ENCODE measurements around the gene NRM.
A peak's percentile ranks its signal among the peaks of the same experiment; 100 is the strongest.
"Not testable (repeated sequence)": the region's sequence is repeated elsewhere in the genome, so short reads cannot be mapped to it uniquely, and the experiment has no call there.

NRM gene

DNA sequence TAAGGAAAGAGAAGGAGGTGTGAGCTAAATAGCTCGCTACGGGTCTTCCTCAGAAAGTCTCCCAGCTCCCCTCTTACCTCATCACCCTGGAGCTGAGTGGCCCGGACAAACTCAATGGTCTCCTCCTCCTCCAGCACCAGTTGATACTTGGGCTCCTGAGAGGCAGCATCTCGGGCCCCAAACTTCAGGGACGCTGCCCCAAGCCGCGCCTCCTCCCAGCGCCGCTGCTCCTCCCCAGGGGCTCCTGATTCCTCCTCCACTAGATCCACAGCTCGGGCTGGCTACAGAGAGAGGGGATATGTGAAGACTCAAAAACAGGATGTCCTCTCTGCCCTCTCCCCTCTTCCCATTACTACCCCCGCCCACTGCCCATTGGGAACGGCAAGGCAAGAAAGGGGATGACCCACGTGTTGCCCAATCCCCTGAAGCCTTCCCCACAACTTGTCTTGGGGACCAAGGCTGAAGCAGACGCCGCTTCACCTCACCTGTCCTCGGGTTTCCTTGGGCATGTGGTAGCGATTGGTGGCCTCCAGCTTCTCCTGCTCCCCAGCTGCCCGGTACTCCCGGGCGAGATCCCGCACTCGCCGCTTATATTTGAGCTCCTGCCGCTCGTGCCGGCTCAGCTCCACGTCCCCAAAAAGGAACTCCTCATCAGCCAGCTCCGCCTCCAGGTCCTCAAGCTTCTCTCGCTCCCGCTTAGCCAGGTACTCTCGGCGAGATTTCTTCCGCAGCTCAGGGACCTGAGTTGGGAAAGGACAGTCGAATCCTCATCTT is 25.6 kb downstream of the NRM start:
- DNase-seq = no peak

DNA sequence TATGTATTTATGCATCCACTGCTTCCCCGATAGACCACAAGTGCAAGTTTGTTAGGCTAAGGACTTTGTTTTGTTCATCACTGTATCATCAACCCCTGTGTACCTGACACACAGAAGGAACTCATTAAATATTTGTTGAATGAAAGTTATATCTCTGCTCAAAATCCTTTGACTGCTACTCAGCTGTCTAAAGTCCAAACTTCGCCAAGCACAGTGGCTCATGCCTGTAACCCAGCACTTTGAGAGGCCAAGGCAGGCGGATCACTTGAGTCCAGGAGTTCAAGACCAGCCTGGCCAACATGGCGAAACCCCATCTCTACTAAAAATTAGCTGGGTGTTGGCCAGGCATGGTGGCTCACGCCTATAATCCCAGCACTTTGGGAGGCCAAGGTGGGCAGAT is 32.9 kb downstream of the NRM start:
- not testable (repeated sequence) for DNase-seq

DNA sequence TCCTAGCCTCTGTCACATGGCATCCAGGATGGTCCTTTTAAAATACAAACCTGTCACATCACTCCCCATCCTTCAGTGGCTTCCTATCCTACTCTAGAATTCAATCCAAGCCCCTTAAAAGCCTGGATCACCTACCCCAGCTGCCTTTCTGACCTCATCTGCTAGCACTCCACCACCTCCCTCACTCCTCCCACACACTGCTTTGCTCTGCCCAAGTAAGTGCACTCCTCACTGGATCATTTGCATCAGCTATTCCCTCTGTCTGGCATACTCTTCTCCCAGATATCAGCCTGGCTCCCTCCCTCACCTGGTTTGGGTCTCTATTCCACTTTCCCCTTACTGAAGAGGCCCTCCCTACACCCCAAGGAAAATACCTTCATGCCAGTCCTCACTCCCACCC is 33.3 kb downstream of the NRM start:
- no peak for DNase-seq

DNA sequence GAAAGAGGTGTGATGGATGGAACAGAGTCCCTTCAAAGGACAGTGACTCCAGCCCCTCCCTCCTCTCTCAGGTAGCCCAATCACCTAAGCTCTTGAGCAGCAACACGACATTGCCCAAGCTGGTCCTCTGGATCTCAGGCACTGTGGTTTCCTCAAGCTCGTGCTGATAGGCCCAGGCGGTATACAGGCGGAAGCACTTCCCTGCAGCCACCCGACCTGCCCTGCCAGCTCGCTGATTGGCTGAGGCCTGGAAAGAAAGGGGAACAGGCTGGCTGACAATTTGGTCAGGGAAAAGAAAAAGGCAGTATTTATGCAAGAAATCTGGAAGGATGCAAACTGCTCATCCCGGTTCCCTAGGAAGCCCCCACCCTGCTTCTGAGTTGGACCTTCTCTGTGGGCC is 34.3 kb downstream of the NRM start:
- DNase-seq = no peak

DNA sequence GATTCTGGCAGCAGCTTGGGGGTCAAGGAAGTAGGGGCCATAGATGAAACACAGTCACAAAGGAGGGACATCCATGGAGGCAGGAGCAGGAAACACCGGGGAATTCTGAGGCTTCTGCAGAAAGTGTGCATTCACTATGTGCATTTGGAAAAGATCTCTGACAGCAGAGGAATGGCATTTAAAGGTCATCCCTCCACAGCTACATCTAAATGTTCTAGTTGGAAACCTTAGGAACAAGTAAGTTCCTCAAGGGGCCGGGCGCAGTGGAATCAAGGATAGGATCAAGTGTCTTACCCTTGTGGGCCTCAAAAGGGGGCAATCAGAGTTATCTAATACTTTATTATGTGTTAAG is 35.1 kb downstream of the NRM start:
- no peak for DNase-seq

DNA sequence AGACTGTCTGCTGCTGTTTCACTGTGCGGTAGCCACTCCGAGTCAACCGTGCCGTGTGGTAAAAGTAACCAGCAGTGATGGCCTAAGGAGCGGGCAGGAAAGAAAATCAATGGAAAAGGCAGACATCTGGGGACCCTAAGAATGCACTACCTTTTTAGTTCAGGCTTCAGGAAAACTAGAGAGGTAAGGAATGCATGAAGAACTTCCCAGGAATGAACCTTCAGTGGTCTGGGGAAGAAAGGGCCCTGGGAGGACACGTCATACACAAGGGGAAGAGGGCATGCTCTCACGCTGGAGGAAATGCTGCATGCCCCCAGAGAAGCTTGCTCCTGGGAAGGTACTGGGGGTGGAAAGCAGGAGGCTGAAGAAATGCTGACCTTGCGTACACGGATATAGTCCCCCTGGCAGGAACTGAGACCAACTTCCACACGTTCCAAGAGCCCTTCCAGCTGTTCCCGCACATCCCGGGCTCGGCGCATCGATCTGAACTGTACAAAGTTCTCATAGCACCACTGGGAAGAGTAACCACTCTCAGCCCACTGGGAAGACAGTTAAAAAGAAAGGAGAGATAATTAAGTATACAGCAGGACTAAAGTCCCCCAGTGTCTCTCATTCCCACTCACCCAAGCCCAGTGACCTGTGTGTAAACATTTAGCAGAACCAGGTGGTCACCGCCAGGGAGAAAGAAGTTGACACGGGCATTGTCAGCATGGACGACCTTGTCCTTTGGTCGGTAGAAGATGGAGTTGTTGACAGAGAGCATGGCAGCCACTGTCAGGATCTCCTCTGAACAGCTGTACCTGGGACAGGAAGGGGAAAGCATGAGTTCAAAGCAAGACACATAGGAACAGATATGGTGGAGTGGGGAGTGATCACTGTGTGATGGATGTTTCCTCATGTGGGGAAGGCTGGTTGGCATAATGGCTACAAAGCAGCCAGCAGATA is 35.7 kb downstream of the NRM start:
- no peak for DNase-seq

DNA sequence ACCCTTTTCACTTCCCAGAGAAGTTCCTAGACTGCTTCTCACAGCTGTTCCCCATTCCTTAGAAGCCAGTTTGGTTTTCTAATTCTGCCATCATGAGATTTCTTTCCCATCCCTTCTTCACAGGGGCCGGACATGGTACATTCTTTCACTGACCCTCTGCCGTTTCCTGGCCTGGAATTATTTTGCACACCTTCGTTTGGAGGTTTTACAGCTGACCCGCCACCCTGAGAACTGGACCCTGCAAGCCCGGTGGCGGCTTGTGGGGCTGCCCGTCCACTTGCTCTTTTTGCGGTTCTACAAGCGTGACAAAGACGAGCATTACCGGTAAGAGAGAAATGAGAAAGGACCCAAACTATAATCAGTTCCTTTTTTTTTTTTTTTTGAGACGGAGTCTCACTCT is 39.6 kb downstream of the NRM start:
- DNase-seq = no peak

DNA sequence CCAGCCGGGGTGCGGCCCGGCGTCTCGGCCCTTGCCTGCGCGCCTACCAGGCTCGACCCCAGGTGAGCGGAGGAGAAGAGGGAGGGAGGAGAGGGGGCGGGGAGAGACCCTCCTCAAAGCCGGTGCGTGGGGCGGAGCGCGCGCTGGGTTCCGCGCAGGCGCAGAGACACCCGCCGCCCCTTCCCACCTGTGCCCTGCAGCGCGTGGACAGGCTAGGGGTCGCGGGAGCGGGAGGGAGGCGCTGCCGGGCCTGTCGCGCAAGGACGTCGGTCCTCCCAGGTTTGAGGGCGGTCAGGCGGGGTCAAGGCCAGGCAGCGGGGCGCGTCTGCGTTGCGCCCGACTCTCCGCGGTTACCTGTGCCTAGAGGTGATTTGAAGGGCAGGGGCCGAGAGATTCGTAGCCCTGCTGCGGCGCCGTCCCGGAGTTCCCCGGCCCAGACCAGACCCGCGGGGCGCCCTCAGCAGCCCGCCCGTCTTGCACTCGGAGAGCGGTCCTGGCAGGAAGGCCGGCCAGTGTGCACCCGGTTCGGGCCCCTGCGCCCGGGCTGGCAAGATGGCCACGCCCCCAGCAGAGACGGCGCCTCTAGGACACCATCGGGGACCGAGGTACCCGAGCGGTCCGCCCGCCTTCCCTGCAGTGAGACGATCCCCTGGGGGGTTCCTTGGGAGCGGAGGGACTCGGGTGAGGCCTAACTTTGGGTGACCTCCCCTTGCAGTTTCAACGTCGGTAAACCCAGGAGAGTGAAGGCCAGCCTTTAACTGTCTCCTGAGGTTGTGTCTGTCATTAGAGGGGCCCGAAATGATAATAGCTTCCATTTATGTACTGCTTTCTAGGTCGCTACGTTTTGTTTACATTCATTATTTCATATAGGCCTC is 43.3 kb downstream of the NRM start:
- peak; percentile 71 for DNase-seq

DNA sequence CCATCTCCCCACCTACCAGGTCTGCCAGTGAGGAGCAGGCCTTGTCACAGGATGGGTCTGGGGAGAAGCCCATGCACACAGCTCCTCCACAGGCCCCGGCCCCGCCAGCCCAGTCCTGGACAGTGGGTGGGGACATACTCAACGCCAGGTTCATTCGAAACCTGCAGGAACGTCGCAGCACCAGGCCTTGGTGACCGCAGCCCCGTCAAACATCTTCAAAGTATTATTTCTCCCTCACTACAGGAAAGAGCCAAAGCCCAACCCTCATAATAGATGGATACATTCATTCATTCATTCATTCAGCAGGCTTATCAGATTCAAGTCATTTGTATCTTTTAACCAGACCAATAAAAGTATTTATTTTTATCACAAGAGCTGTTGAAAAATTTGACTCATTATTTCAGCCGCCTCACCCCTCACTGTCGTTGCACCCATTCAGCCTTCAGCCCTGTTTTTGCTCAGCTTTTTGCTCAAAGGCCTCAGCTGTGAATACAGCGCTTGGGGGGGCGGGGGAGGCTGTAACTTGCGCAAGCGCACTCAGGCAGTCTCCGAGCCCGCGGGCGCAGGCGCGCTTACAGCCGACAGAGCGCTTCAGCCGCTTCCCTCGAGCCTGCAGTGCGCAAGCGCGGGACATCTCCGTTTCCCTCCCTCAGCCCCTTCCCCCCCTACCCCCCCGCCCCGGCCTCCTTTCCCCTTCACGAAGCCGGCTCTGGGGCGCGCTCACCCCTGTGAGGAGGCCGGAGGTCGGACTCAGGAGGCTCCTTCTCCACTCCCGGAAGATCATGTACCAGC is 44.1 kb downstream of the NRM start, which contains the start of gene C6orf136:
Gene C6orf136 (plus strand): TSS at position 684 of the 792 bp plus-strand sequence. CDS start 99 bp downstream, at position 783.
- DNase-seq = peak; percentile 96

DNA sequence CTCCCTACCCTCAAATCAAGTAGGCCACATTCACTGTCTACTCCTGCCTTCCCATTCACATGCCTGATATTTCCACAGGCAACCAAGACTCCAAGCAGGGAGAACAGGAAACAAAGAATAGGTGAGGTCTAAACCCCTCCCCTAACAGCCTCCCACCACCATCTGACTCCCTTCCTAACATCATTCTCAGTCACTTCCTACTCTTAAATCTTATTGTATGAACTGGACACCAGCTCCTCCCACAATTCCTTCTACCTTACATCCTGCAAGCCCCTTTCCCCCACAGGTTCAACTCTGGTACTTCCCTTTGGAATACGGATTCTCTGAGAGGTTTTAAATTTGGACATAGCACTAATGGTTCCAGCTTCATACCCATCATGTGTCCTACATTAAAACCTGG is 44.8 kb downstream of the NRM start:
- no peak for DNase-seq

DNA sequence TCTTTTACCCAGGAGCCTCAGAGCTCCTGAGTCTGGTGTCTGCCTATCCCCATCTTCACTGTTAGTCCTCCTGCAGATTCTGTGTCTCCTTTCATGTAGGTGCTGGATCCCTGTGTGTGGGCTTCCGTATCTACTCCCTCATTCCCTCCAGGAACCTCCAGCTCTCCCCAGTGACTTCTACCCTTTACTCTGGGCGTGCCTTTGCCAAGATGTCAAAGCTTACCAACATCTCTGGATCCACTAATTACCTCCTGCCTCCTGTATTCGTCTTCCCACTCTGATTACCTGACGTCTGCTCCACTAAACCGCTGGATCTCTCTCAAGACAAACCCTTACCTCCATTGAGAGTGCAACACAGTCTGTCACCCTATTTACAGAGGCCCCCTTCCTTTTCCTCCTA is 46.0 kb downstream of the NRM start:
- DNase-seq = no peak

DNA sequence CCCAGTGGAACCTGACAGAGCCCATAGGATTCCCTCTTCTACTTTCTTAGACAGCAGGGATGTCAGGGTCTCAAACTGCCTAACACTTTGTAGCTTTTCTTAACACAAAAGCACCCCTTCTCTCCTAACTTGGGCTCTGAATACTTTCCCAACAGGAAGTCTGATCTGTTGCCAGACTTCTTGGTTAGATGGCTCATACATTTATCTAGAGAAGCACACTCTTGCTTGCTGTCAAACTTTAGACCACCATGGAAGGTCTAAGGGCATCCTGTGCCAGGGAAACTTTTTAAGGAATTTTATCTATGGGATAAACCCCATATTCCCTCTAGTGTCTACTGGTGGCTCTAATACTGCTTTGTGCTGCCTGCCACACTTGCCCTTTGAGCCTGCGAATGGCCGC is 47.1 kb downstream of the NRM start:
- no peak for DNase-seq

DNA sequence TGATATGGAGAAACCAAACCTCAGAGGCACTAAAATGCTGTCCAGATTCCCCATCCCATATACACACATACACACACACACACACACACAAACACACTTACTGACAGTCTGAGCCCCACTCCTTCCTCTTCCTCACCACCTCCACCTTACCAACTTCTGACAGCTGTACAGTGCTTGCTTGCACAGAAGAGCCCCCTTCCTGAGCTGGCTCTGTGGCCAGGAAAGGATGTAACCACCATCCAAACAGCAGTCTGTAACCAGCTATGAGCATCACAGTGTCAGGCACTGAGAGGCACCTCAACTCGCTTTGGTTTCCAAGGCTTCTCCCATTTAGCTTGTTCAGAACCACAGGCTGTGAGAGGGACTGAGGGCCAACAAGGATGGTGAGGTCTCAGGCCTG is 49.7 kb downstream of the NRM start:
- DNase-seq = no peak

DNA sequence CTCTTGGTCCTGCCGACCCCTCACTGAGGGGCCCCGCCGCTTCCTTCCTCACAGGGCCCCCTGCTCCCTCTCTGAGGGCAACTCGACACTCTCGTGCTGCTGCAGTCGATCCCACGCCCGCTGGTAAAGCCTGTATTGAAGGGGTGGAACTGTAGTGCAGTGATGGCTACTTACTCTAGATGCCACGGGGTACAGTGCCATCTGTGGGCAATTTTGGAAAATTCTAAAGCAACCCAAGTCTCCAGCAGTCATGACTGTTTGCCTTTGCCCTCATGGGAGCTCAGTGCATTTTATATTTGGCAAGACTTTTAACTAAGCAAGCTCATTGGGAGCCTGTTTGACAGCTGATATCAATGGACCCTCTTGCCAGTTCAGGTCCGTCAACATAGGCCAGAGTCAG is 50.3 kb downstream of the NRM start:
- DNase-seq = no peak

All from right hindlimb (tissue), 1 donor.